RWPE1 (cell line): ENCODE data around the gene SEC31A.
"Not testable (repeated sequence)": the region's sequence is repeated elsewhere in the genome, so short reads cannot be mapped to it uniquely, and the experiment has no call there.

Source experiments
- CTCF ChIA-PET: fragments of 350-600 bp; sonication (Branson Sonifier 250); formaldehyde crosslinking; extraction: SDS; loops from one replicate; lab custom pipeline; 2021; lab: Yijun Ruan, JAX
- POLR2A ChIA-PET: fragments of 400-600 bp; formaldehyde crosslinking; extraction: SDS; loops from one replicate; lab custom pipeline; 2020; ENCODE audit warnings: antibody characterized with exemption; ENCODE audit not compliant: low non-redundant PET; lab: Yijun Ruan, JAX
- DNase-seq: peaks from one replicate; pipeline ENCODE4 v3.0.0; 2012; ENCODE audit warnings: low spot score
- H3K27ac ChIP-seq: fragments of 450-650 bp; 2 replicates; pipeline ENCODE4 v1.5.1; 2017
- CTCF ChIP-seq: fragments of 450-650 bp; conservative IDR thresholded peaks from 2 replicates; pipeline ENCODE4 v1.5.1; 2017; ENCODE audit warnings: low read depth, mild to moderate bottlenecking

Gene SEC31A

GRCh38 chr4:82864336-82864979, 26.5 kb downstream of the SEC31A start:
- peak overlapping the region; percentile 47; the same call in 1 of the 2 replicates for H3K27ac ChIP-seq
- DNase-seq = no peak
- ChIA-PET POLR2A (no interaction called here), CTCF (no interaction called here)
- no peak for TF ChIP-seq CTCF

GRCh38 chr4:82861529-82861928, 29.4 kb downstream of the SEC31A start:
- no peak for DNase-seq
- ChIA-PET POLR2A (no interaction called here), CTCF (no interaction called here)
- TF ChIP-seq CTCF = no peak
- H3K27ac ChIP-seq = no peak overlapping the region

- CTCF ChIA-PET, H3K27ac ChIP-seq, DNase-seq, POLR2A ChIA-PET: not testable (repeated sequence)
Observed at GRCh38 chr4:82860487-82860886, 30.5 kb downstream of the SEC31A start.

- TF ChIP-seq CTCF = no peak
- DNase-seq = no peak
- no peak overlapping the region for H3K27ac ChIP-seq
- POLR2A ChIA-PET = no interaction called here
- CTCF ChIA-PET = interaction anchor here (0.7 to 1.1 kb wide), 2 partner anchors 16 to 88 kb away, joined by 3 to 4 read pairs; no protein-coding TSS in a partner anchor
Observed at GRCh38 chr4:82852751-82853285, 38.1 kb downstream of the SEC31A start.

GRCh38 chr4:82851885-82852750, 38.8 kb downstream of the SEC31A start:
- H3K27ac ChIP-seq = no peak overlapping the region
- DNase-seq = peak; percentile 5
- CTCF ChIA-PET = interaction anchor here (0.7 kb wide), 1 partner anchor 89 kb away, joined by 4 read pairs; no protein-coding TSS in a partner anchor
- TF ChIP-seq CTCF = peak; percentile 45
- POLR2A ChIA-PET = no interaction called here

- ChIA-PET CTCF (no interaction called here), POLR2A (no interaction called here)
- no peak overlapping the region for H3K27ac ChIP-seq
- DNase-seq = no peak
- TF ChIP-seq CTCF = no peak
Observed at GRCh38 chr4:82851318-82851717, 39.6 kb downstream of the SEC31A start.
